ENCODE data around the gene PLXNA2.

Gene PLXNA2

GRCh38 chr1:208212893-208213292, 31.3 kb downstream of the PLXNA2 start:
- Histone ChIP-seq H3K4me3 (ENCODE audit: low read depth, low read length) (no peak overlapping the region), H3K27ac (ENCODE audit: low read depth, low read length) (no peak overlapping the region), H3K9me3 (ENCODE audit: control insufficient read depth, insufficient read depth, low read depth, low read length) (no peaks in the 10 kb centered on the region), H3K27me3 (ENCODE audit: control insufficient read depth, insufficient read depth, low read length) (no peaks in the 10 kb centered on the region), H3K9ac (ENCODE audit: low read length) (no peak overlapping the region), H3K4me1 (ENCODE audit: control insufficient read depth, insufficient read depth, low read length) (peaks cover 16% of the 10 kb centered on the region; the same call in 1 of the 2 replicates), H3K36me3 (ENCODE audit: control insufficient read depth, insufficient read depth, low read length) (peaks cover 10% of the 10 kb centered on the region; the same call in 1 of the 2 replicates)

GRCh38 chr1:208211921-208212843, 32.0 kb downstream of the PLXNA2 start:
- Histone ChIP-seq H3K9me3 (ENCODE audit: control insufficient read depth, insufficient read depth, low read depth, low read length) (no peaks in the 10 kb centered on the region), H3K27ac (ENCODE audit: low read depth, low read length) (no peak overlapping the region), H3K27me3 (ENCODE audit: control insufficient read depth, insufficient read depth, low read length) (no peaks in the 10 kb centered on the region), H3K9ac (ENCODE audit: low read length) (no peak overlapping the region), H3K4me3 (ENCODE audit: low read depth, low read length) (no peak overlapping the region), H3K36me3 (ENCODE audit: control insufficient read depth, insufficient read depth, low read length) (peaks cover 10% of the 10 kb centered on the region; the same call in 1 of the 2 replicates), H3K4me1 (ENCODE audit: control insufficient read depth, insufficient read depth, low read length) (peaks cover 19% of the 10 kb centered on the region; the same call in 1 of the 2 replicates)

- Histone ChIP-seq H3K4me3 (ENCODE audit: low read depth, low read length) (no peak overlapping the region), H3K9ac (ENCODE audit: low read length) (no peak overlapping the region), H3K27ac (ENCODE audit: low read depth, low read length) (no peak overlapping the region), H3K27me3 (ENCODE audit: control insufficient read depth, insufficient read depth, low read length) (no peaks in the 10 kb centered on the region), H3K9me3 (ENCODE audit: control insufficient read depth, insufficient read depth, low read depth, low read length) (no peaks in the 10 kb centered on the region), H3K36me3 (ENCODE audit: control insufficient read depth, insufficient read depth, low read length) (no peaks in the 10 kb centered on the region; the same call in 1 of the 2 replicates), H3K4me1 (ENCODE audit: control insufficient read depth, insufficient read depth, low read length) (peaks cover 19% of the 10 kb centered on the region; the same call in 1 of the 2 replicates)
Observed at GRCh38 chr1:208209896-208210589, 34.1 kb downstream of the PLXNA2 start.

- Histone ChIP-seq H3K36me3 (ENCODE audit: control insufficient read depth, insufficient read depth, low read length) (no peaks in the 10 kb centered on the region; the same call in 1 of the 2 replicates), H3K27me3 (ENCODE audit: control insufficient read depth, insufficient read depth, low read length) (no peaks in the 10 kb centered on the region), H3K9me3 (ENCODE audit: control insufficient read depth, insufficient read depth, low read depth, low read length) (no peaks in the 10 kb centered on the region), H3K9ac (ENCODE audit: low read length) (no peak overlapping the region), H3K4me1 (ENCODE audit: control insufficient read depth, insufficient read depth, low read length) (peaks cover 19% of the 10 kb centered on the region; the same call in 1 of the 2 replicates), H3K27ac (ENCODE audit: low read depth, low read length) (no peak overlapping the region), H3K4me3 (ENCODE audit: low read depth, low read length) (no peak overlapping the region)
Observed at GRCh38 chr1:208209286-208209685, 34.9 kb downstream of the PLXNA2 start.

- no peaks in the 10 kb centered on the region; the same call in 1 of the 2 replicates for H3K36me3 ChIP-seq (ENCODE audit: control insufficient read depth, insufficient read depth, low read length)
- H3K9me3 ChIP-seq (ENCODE audit: control insufficient read depth, insufficient read depth, low read depth, low read length), result no peaks in the 10 kb centered on the region
- H3K27ac ChIP-seq (ENCODE audit: low read depth, low read length), result no peak overlapping the region
- H3K4me3 ChIP-seq (ENCODE audit: low read depth, low read length), result no peak overlapping the region
- H3K27me3 ChIP-seq (ENCODE audit: control insufficient read depth, insufficient read depth, low read length), result no peaks in the 10 kb centered on the region
- peaks cover 12% of the 10 kb centered on the region; the same call in 1 of the 2 replicates for H3K4me1 ChIP-seq (ENCODE audit: control insufficient read depth, insufficient read depth, low read length)
- H3K9ac ChIP-seq (ENCODE audit: low read length), result no peak overlapping the region
Observed at GRCh38 chr1:208208132-208208487, 36.1 kb downstream of the PLXNA2 start.

GRCh38 chr1:208207388-208208131, 36.6 kb downstream of the PLXNA2 start:
- Histone ChIP-seq H3K36me3 (ENCODE audit: control insufficient read depth, insufficient read depth, low read length) (no peaks in the 10 kb centered on the region; the same call in 1 of the 2 replicates), H3K4me1 (ENCODE audit: control insufficient read depth, insufficient read depth, low read length) (peaks cover 14% of the 10 kb centered on the region; the same call in 1 of the 2 replicates), H3K27me3 (ENCODE audit: control insufficient read depth, insufficient read depth, low read length) (no peaks in the 10 kb centered on the region), H3K27ac (ENCODE audit: low read depth, low read length) (no peak overlapping the region), H3K9me3 (ENCODE audit: control insufficient read depth, insufficient read depth, low read depth, low read length) (no peaks in the 10 kb centered on the region), H3K9ac (ENCODE audit: low read length) (no peak overlapping the region), H3K4me3 (ENCODE audit: low read depth, low read length) (no peak overlapping the region)

- no peak overlapping the region for H3K9ac ChIP-seq (ENCODE audit: low read length)
- no peak overlapping the region for H3K27ac ChIP-seq (ENCODE audit: low read depth, low read length)
- H3K9me3 ChIP-seq (ENCODE audit: control insufficient read depth, insufficient read depth, low read depth, low read length), result no peaks in the 10 kb centered on the region
- no peaks in the 10 kb centered on the region; the same call in 1 of the 2 replicates for H3K36me3 ChIP-seq (ENCODE audit: control insufficient read depth, insufficient read depth, low read length)
- H3K27me3 ChIP-seq (ENCODE audit: control insufficient read depth, insufficient read depth, low read length), result no peaks in the 10 kb centered on the region
- H3K4me1 ChIP-seq (ENCODE audit: control insufficient read depth, insufficient read depth, low read length), result peaks cover 13% of the 10 kb centered on the region; the same call in 1 of the 2 replicates
- no peak overlapping the region for H3K4me3 ChIP-seq (ENCODE audit: low read depth, low read length)
Observed at GRCh38 chr1:208206092-208206698, 38.0 kb downstream of the PLXNA2 start.

- H3K4me1 ChIP-seq (ENCODE audit: control insufficient read depth, insufficient read depth, low read length), result peaks cover 13% of the 10 kb centered on the region; the same call in 1 of the 2 replicates
- no peaks in the 10 kb centered on the region for H3K27me3 ChIP-seq (ENCODE audit: control insufficient read depth, insufficient read depth, low read length)
- no peaks in the 10 kb centered on the region for H3K9me3 ChIP-seq (ENCODE audit: control insufficient read depth, insufficient read depth, low read depth, low read length)
- no peak overlapping the region for H3K4me3 ChIP-seq (ENCODE audit: low read depth, low read length)
- H3K9ac ChIP-seq (ENCODE audit: low read length), result no peak overlapping the region
- H3K36me3 ChIP-seq (ENCODE audit: control insufficient read depth, insufficient read depth, low read length), result no peaks in the 10 kb centered on the region; the same call in 1 of the 2 replicates
- no peak overlapping the region for H3K27ac ChIP-seq (ENCODE audit: low read depth, low read length)
Observed at GRCh38 chr1:208205216-208206013, 38.8 kb downstream of the PLXNA2 start.

GRCh38 chr1:208204779-208205178, 39.4 kb downstream of the PLXNA2 start:
- no peaks in the 10 kb centered on the region for H3K9me3 ChIP-seq (ENCODE audit: control insufficient read depth, insufficient read depth, low read depth, low read length)
- no peak overlapping the region for H3K27ac ChIP-seq (ENCODE audit: low read depth, low read length)
- H3K36me3 ChIP-seq (ENCODE audit: control insufficient read depth, insufficient read depth, low read length), result no peaks in the 10 kb centered on the region; the same call in 1 of the 2 replicates
- H3K9ac ChIP-seq (ENCODE audit: low read length), result no peak overlapping the region
- H3K27me3 ChIP-seq (ENCODE audit: control insufficient read depth, insufficient read depth, low read length), result no peaks in the 10 kb centered on the region
- H3K4me3 ChIP-seq (ENCODE audit: low read depth, low read length), result no peak overlapping the region
- peaks cover 13% of the 10 kb centered on the region; the same call in 1 of the 2 replicates for H3K4me1 ChIP-seq (ENCODE audit: control insufficient read depth, insufficient read depth, low read length)

Measured in HUES6 (cell line).